Mesothelial cell of epicardium (in vitro differentiated cells): ENCODE results near the gene NFIB. TPM values are rescaled to one million over a fixed set of nuclear protein-coding genes. Genes with fewer than 3 reads are reported as not detected.
A peak's percentile ranks its signal among the peaks of the same experiment; 100 is the strongest.

ENCODE experiments used
- DNase-seq, 2 experiments: peaks; one replicate each; pipeline ENCODE4 v3.0.0; 2021; ENCODE audit warnings: low spot score in 2 of 2; ENCODE audit not compliant: unreplicated experiment in 2 of 2
- H3K27ac Mint-ChIP-seq: 2 replicates; pipeline ENCODE4 v1.8.0; 2021; ENCODE audit warnings: mixed read lengths
- H3K27me3 Mint-ChIP-seq: 2 replicates; pipeline ENCODE4 v1.8.0; 2021; ENCODE audit warnings: low read depth, mixed read lengths
- H3K36me3 Mint-ChIP-seq: 2 replicates; pipeline ENCODE4 v1.8.0; 2021; ENCODE audit warnings: mixed read lengths
- H3K4me1 Mint-ChIP-seq: 2 replicates; pipeline ENCODE4 v1.8.0; 2021; ENCODE audit warnings: mixed read lengths
- H3K4me3 Mint-ChIP-seq: 2 replicates; pipeline ENCODE4 v1.8.0; 2021; ENCODE audit warnings: mild to moderate bottlenecking, moderate library complexity, mixed read lengths
- H3K9me3 Mint-ChIP-seq: 2 replicates; pipeline ENCODE4 v1.8.0; 2021; ENCODE audit warnings: mixed read lengths
- CTCF ChIP-seq: fragments of 200-600 bp; sonication (generic); IDR thresholded peaks from one replicate; pipeline ENCODE4 v1.5.0; 2021; ENCODE audit warnings: antibody characterized with exemption; ENCODE audit not compliant: unreplicated experiment
- total RNA-seq: library from RNA; stranded (reverse); gene quantifications from 3 replicates; pipeline ENCODE4 v1.2.1, GENCODE V29; 2021

NFIB gene
- total RNA-seq, 1 donor from 2014 or later, result 230 TPM

- no peak for TF ChIP-seq CTCF
- H3K27ac Mint-ChIP-seq, result peak overlapping the region; percentile 62
- H3K9me3 Mint-ChIP-seq, result no peaks in the 10 kb centered on the region
- no peak for DNase-seq
- peaks cover 5% of the 10 kb centered on the region for H3K36me3 Mint-ChIP-seq
- no peaks in the 10 kb centered on the region for H3K27me3 Mint-ChIP-seq
- H3K4me1 Mint-ChIP-seq, result peaks cover 86% of the 10 kb centered on the region
- H3K4me3 Mint-ChIP-seq, result no peak overlapping the region
Measured at GRCh38 chr9:14211564-14211963, 102.4 kb downstream of the NFIB start.

- no peaks in the 10 kb centered on the region for H3K27me3 Mint-ChIP-seq
- H3K4me1 Mint-ChIP-seq, result peaks cover 88% of the 10 kb centered on the region
- no peaks in the 10 kb centered on the region for H3K9me3 Mint-ChIP-seq
- no peak for DNase-seq
- TF ChIP-seq CTCF, result no peak
- H3K27ac Mint-ChIP-seq, result peak overlapping the region; percentile 18
- peaks cover 5% of the 10 kb centered on the region for H3K36me3 Mint-ChIP-seq
- no peak overlapping the region for H3K4me3 Mint-ChIP-seq
Measured at GRCh38 chr9:14210428-14210827, 103.5 kb downstream of the NFIB start.

GRCh38 chr9:14209399-14210345 lies 104.3 kb downstream of the NFIB start:
- TF ChIP-seq CTCF, result no peak
- Mint-ChIP-seq H3K36me3 (peaks cover 5% of the 10 kb centered on the region), H3K4me3 (no peak overlapping the region), H3K9me3 (no peaks in the 10 kb centered on the region), H3K27me3 (no peaks in the 10 kb centered on the region), H3K27ac (peak overlapping the region; percentile 57), H3K4me1 (peaks cover 87% of the 10 kb centered on the region)
- no peak for DNase-seq

GRCh38 chr9:14207352-14207995 lies 106.5 kb downstream of the NFIB start:
- Mint-ChIP-seq H3K9me3 (no peaks in the 10 kb centered on the region), H3K27ac (peak overlapping the region; percentile 19), H3K27me3 (no peaks in the 10 kb centered on the region), H3K36me3 (peaks cover 2% of the 10 kb centered on the region), H3K4me3 (no peak overlapping the region), H3K4me1 (peaks cover 90% of the 10 kb centered on the region)
- no peak for TF ChIP-seq CTCF
- DNase-seq, result no peak

GRCh38 chr9:14205463-14205862 lies 108.5 kb downstream of the NFIB start:
- Mint-ChIP-seq H3K4me3 (no peak overlapping the region), H3K9me3 (no peaks in the 10 kb centered on the region), H3K36me3 (peaks cover 5% of the 10 kb centered on the region), H3K27ac (peak overlapping the region; percentile 76), H3K27me3 (no peaks in the 10 kb centered on the region), H3K4me1 (peaks cover 84% of the 10 kb centered on the region)
- no peak for DNase-seq
- no peak for TF ChIP-seq CTCF
